GM19324 (cell line): ENCODE measurements around the gene UBE3A.

Experiments used
- ATAC-seq: cut with Tn5 transposase; IDR thresholded peaks from one replicate; pipeline ENCODE4 v1.9.1; 2021; ENCODE audit warnings: mild to moderate bottlenecking, moderate library complexity; ENCODE audit not compliant: unreplicated experiment, low FRiP score

UBE3A gene

DNA sequence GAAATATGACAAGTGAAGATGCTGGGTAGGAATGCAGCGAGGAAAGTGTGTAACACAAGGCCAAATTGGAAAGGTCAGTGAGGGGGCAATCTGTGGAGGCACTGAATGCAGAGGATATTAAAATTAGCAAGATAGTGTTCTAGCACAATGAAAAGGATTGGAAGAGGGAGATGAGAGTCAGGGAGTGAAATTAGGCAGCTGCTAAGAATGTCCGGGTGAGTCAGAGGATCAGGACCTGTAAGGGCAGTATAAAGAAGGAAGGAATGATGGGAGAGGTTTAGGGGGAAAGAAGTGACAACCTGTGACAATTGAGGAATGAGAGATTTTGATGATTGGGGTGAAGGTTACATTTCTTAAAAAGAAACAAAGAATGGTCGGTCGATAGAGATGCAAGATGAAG is 103.5 kb downstream of the UBE3A start:
- ATAC-seq: no peak

DNA sequence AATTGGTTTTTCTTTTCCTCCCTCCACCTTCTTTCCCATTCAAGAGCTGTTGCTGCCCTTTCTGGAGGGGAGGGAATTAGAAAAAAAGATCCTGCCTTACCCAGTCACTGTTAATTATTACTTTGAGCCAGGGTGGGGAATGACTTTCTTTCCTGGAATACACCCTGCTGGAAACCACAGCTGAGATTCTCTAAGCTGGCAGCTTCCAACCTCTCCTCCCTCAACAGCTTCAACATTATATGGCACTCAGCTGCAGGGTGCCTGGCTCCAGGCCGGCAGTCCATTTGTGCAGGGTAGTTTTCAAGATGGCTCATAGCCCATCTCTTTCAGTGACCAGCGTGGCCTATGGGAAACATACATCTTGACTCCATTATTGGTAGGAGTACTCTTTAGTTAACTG is 105.8 kb downstream of the UBE3A start:
- no peak for ATAC-seq

DNA sequence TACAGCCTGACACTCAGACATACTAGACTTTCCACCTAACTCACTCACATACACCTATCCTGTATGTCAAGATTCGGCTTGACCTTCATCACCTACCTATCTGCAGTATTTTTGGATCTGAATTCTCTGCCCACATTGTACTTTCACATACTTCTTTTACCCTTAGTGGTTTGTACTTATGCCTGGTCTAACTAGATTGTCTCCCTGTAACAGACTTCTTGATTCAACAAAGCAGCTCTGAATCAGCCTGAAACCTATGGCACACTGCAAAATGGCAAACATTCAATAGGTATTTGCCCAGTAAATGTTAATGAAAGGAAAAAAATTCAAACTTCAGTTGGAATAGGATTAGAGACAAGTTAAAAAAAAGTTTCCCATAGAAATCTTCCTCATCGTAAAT is 106.5 kb downstream of the UBE3A start:
- ATAC-seq: no peak

GRCh38 chr15:25331860-25332259 is 107.0 kb downstream of the UBE3A start:
- no peak for ATAC-seq

DNA sequence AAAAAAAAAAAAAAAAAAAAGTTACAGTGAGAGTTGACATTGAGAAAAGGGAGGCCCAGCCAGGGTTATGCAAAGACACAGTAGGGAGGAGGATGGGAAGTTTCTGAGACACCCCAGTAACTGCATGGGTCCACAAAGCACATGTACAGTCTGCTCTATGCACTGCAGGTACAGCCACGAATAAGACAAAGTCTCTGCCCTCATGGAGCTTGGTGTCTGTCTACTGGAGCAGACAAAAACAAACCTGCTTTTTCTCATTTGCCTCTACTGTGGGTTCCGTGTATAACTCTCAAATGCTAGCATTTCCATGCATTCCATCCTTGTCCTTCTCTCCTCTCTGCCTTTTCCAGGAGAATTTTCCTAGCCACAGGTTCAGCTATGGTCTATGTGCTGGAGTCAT is 107.4 kb downstream of the UBE3A start:
- no peak for ATAC-seq

DNA sequence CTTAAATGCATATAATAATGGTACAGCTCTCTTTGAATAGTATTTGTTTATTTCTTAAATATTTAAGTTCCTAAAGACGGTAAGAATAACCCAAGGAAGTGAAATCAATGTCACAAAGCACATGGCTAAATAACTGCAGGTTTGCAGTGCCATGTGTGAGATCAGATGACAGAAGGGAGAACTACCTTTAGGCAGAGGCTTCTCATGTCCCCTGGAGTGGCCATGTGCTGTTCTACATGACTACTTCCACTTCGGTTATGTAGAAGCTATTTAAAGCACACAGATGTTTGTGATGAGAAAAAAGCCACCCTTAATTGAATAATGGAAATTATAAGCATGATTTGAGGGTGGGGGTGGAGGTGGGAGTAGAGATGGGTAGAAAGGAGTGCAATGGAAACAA is 109.1 kb downstream of the UBE3A start:
- no peak for ATAC-seq

DNA sequence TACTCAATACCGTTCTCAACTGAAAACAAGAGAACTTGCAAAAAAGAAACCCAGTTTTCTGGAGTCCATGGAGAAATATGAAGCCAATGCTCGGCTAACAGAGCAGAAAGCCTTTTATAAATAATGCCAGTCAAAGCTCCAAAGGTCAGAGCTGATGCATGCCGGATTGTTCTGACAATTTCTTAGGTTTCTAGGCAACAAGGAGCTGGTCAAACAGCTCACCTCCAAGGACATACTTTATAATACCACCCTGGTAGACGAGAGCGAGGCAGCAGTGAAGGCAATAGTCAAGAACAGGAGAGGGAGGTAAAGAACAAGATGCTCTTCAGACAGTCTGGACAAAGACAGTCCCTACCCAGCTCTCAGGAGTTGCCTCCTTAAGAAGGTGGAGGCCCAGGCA is 111.1 kb downstream of the UBE3A start:
- ATAC-seq: no peak

- ATAC-seq: no peak
These were observed 113.6 kb downstream of the UBE3A start for GRCh38 chr15:25325187-25325586.

DNA sequence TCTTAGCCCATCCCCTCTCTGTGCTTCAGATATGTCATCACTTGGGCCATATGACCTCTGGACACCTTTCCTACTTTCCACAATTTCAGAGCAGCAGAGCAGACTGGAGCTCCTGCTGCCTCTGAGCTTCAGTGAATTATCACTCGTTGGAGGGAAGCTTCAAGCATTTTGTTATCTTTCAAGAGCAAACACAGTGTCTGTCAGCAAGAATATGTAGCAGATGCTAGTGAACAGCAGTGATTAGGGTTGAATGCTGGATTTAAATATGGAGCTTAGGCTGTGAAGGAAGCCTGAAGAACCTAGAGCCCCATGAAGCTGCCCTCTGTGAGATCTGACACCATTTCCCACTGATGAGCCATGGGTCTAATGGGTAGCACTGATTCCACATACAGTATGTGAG is 115.4 kb downstream of the UBE3A start:
- no peak for ATAC-seq

- ATAC-seq: no peak
These were observed 151.0 kb downstream of the UBE3A start for GRCh38 chr15:25287823-25288222.
